Caki2 (cell line): ENCODE measurements around the gene ANAPC13. TPM values are rescaled to one million over a fixed set of nuclear protein-coding genes. Genes with fewer than 3 reads are reported as not detected.

Source experiments
- DNase-seq: peaks from one replicate; pipeline ENCODE4 v3.0.0-alpha.2; 2015; ENCODE audit warnings: low read depth
- in situ Hi-C: cut with HindIII; loops from 2 replicates; pipeline ENCODE4 v1.10.0; 2016; ENCODE audit warnings: low sequenced_read_pairs, low pct_unique_long_range_greater_than_20kb, mixed read lengths
- total RNA-seq: library from RNA; depleted of rRNA; stranded (reverse); fragments of >200 nt; shearing (Covaris generic); gene quantifications from 2 replicates; pipeline ENCODE4 v1.2.3, GENCODE V29; 2014; ENCODE audit warnings: low replicate concordance

ANAPC13 gene
- total RNA-seq, 1 experiment from 2014 or later = 105 TPM

DNA sequence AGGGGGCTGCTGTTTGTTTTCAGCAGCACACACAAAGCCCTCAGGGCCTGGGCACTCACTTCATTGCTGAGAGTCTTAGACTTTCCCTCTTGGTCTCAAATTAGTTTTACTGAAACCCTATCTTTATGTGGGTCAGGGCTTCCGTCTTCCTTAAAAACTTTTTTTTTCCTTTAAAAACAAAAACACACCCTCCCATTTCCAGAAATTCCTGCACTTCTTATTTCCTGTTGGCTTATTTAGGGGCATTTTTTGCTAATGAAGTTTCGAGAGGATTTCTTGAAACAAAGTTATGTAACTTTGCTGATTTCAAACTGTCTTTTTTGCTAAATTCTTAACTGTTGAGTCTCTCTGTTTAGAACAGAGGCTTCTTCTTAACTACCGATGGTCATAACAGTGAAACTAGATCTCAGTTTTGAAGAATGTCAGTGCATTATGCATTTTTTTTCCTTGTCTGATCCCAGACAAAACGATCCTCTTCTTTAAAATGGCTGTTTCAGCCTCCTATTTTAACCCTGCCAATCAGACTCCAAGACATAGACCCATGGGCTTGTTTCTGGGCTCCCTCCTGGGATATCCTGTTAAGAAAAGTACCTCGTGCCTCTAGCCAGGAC is 23.3 kb downstream of the ANAPC13 start:
- in situ Hi-C loops = no loop called here
- no peak for DNase-seq

DNA sequence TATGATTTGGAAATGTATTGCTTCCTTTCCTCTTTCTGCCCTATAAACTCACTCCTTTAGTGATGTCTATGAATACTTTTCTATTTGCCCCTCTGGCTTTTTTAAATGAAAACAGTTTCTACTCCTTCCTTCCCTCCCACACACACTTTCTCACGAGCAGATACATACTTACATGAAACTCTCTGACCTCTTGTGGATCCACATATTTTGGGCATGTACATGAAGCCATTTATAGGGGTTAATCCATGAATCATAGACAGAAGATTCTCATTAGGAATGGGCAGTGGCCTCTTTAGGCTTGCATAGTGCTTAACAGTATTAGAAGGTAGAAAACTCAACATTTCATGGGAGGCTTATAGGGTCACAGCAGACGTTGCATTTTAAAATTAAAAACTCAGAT is 24.8 kb downstream of the ANAPC13 start:
- in situ Hi-C loops = no loop called here
- DNase-seq = no peak

- DNase-seq = no peak
- in situ Hi-C loops = no loop called here
Measured at GRCh38 chr3:134459562-134459961, 26.2 kb downstream of the ANAPC13 start.

DNA sequence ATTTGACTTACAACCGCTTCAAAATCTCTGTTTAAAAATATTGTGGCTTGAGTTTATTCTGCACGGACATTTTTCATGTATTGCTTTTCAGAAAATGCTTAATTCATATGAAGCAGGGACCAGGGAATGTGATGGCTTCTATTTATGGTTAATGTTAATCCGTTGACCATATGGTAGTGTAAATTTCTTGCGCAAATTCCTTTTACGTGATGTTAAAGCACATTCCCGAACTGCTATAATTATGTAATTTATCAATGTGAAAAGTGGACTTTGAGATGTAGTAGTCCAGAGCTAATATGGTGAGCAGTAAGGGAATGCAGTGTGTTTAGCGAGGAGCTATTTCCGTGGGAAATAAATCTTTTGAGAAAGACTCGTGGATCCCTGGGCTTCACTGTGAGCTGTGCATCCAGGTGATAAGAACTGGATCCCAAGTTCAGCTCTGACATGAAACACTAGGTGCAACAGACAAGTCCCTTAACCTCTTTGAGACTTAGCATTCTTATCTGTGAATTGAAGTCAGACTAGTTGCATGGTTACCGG is 27.3 kb downstream of the ANAPC13 start:
- in situ Hi-C loops = no loop called here

GRCh38 chr3:134457376-134458074 is 28.3 kb downstream of the ANAPC13 start:
- in situ Hi-C loops = no loop called here
- no peak for DNase-seq

More for the DNA sequence above, 27.3 kb downstream of the ANAPC13 start:
- DNase-seq = no peak

GRCh38 chr3:134453631-134454030 is 32.2 kb downstream of the ANAPC13 start:
- DNase-seq = no peak
- in situ Hi-C loops = no loop called here

DNA sequence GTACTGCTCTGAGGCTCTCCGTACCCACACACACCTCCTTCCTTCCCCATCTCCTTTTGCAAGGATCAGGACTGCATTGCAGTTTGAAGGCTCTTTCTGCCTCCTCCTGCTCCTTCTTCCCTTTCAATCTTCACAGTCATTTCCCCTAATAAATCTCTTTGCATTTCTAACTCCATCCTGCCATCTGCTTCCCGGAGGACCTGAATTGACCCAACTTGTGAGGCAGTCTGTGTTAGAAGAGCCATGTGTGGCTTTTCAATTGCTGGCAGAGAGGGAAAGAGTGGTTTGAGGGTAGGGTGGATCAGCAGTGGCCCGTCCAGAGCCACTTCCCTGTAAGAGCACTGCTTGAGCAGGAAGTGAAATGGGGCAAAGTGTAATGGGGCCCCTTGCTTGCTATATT is 35.8 kb downstream of the ANAPC13 start:
- in situ Hi-C loops = no loop called here
- DNase-seq = no peak

- in situ Hi-C loops = no loop called here
- DNase-seq = no peak
Measured at GRCh38 chr3:134449277-134449676, 36.5 kb downstream of the ANAPC13 start.

- in situ Hi-C loops = no loop called here
- DNase-seq = no peak
Measured at GRCh38 chr3:134448664-134449063, 37.1 kb downstream of the ANAPC13 start.

GRCh38 chr3:134447351-134447750 is 38.4 kb downstream of the ANAPC13 start:
- no peak for DNase-seq
- in situ Hi-C loops = no loop called here

- in situ Hi-C loops = no loop called here
- DNase-seq = no peak
Measured at GRCh38 chr3:134446800-134447199, 39.0 kb downstream of the ANAPC13 start.

GRCh38 chr3:134445636-134446035 is 40.1 kb downstream of the ANAPC13 start:
- in situ Hi-C loops = no loop called here
- DNase-seq = no peak

DNA sequence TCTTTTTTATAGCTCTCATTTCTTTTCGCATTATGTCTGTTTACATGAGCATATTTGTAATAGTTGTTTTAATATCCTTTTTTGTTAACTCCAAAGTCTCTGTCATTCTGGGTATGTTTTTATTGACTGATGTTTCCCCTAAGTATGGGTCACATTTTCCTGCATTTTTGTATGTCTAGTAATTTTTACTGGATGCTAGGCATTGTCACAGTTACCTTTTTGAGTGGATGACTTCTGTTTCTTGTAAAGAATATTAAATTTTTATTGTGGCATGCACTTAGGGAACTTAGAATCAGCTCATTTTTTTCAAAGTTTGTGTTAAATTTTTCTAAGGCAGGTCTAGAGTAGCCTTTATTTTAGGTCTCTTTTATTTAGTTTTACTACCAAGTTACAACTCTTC is 40.7 kb downstream of the ANAPC13 start:
- in situ Hi-C loops = no loop called here
- DNase-seq = no peak

GRCh38 chr3:134441821-134442220 is 44.0 kb downstream of the ANAPC13 start:
- in situ Hi-C loops = no loop called here
- DNase-seq = no peak

DNA sequence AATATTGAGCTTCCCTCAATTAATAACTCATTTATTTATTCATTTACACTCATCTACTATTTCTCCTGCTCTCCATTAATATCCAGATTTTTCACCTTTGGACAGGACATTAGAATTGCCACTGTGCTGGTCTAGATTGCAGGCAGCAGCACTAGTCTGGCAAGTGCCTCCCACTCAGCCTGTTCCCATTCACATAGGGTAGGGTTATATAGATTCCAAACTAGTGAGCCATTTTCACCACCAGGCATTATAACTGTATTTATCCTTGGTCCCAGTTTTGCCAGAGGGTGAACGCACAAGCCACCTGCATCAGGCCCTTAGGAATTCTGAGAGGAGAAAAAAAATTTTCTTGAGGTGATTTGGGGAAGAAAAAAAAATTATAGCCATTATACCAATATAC is 44.5 kb downstream of the ANAPC13 start:
- no peak for DNase-seq
- in situ Hi-C loops = no loop called here

DNA sequence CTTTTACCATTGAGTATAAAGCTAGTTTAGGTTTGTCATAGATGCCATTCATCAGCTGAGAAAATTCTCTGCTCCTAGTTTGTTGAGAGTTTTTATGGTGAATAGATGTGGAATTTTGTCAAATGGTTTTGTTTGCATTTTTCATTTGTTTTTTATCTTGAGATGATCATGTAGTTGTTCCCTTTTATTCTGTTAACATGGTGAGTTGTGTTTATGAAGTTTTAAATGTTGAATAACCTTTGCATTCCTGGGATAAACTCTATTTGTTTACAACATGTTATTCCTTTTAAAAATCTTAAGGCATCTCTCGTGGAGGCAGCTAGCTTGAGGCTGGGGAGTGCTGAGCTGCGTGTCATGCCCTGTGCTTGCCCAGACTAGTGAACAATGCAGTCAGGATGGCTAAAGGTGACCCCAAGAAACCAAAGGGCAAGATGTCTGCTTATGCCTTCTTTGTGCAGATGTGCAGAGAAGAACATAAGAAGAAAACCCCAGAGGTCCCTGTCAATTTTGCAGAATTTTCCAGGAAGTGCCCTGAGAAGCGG is 48.5 kb downstream of the ANAPC13 start:
- in situ Hi-C loops = no loop called here
- DNase-seq = no peak

DNA sequence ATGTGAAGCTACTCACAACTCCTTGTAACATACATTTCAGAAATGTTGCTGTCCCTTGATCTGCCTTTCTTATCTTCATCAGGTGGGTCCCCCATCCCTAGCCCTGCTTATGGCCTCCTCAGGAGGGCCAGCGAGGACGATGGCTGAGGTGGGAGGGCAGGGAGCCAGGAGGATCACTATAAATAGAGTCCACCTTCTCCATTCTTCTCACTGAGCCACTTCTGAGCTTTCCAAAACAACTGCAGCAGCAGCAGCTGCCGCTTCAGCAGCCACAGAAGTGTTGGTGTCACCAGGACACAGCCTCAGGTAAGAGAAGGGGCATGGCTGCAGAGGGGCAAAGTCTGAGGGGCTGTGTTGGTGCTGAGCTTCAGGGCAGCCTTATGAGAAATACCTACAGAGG is 53.5 kb downstream of the ANAPC13 start:
- in situ Hi-C loops = no loop called here
- DNase-seq = no peak

- no peak for DNase-seq
- in situ Hi-C loops = no loop called here
Measured at GRCh38 chr3:134430950-134431445, 54.8 kb downstream of the ANAPC13 start.

DNA sequence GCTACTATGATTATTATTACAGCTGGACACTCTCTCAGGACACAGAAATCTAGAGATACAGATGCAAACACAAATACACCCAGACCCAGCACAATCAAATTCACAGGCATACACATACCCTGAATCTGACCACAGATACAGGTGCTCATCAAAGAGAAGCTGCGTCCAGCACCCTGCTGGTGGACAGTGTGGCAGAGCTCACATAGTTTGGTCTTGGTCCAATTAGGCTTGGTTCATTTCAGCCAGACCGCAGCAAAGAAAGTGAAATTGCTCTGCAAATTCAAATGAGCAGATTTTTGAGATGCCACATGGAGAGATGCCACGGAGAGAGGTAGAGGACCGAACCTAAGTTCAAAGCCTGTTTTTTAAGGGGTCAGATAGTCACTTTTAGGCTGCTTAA is 55.6 kb downstream of the ANAPC13 start:
- in situ Hi-C loops = no loop called here
- no peak for DNase-seq
